HG02938 (cell line): ENCODE data around the gene TANGO6.
"Not testable (repeated sequence)": the region's sequence is repeated elsewhere in the genome, so short reads cannot be mapped to it uniquely, and the experiment has no call there.

Source experiments
- ATAC-seq: cut with Tn5 transposase; IDR thresholded peaks from one replicate; pipeline ENCODE4 v1.9.1; 2021; ENCODE audit warnings: mild to moderate bottlenecking, moderate library complexity; ENCODE audit not compliant: unreplicated experiment

The TANGO6 gene

GRCh38 chr16:69049603-69050375 lies 206.5 kb downstream of the TANGO6 start:
- ATAC-seq: no peak

- ATAC-seq: not testable (repeated sequence)
These were observed 208.1 kb downstream of the TANGO6 start for GRCh38 chr16:69051517-69051830.

- ATAC-seq: no peak
These were observed 211.7 kb downstream of the TANGO6 start for GRCh38 chr16:69055008-69055407.

GRCh38 chr16:69055980-69056379 lies 212.6 kb downstream of the TANGO6 start:
- ATAC-seq: no peak

GRCh38 chr16:69056421-69056820 lies 213.1 kb downstream of the TANGO6 start:
- ATAC-seq: no peak

GRCh38 chr16:69057400-69058378 lies 214.4 kb downstream of the TANGO6 start:
- ATAC-seq: no peak

- not testable (repeated sequence) for ATAC-seq
These were observed 220.2 kb downstream of the TANGO6 start for GRCh38 chr16:69063491-69063890.

- no peak for ATAC-seq
These were observed 220.9 kb downstream of the TANGO6 start for GRCh38 chr16:69064124-69064763.

GRCh38 chr16:69064764-69065313 lies 221.5 kb downstream of the TANGO6 start:
- ATAC-seq: no peak

- ATAC-seq: no peak
These were observed 226.2 kb downstream of the TANGO6 start for GRCh38 chr16:69069504-69069903.

- no peak for ATAC-seq
These were observed 227.7 kb downstream of the TANGO6 start for GRCh38 chr16:69071036-69071435.

- ATAC-seq: no peak
These were observed 229.3 kb downstream of the TANGO6 start for GRCh38 chr16:69072640-69072974.

GRCh38 chr16:69073181-69073702 lies 229.9 kb downstream of the TANGO6 start:
- no peak for ATAC-seq

- ATAC-seq: no peak
These were observed 233.9 kb downstream of the TANGO6 start for GRCh38 chr16:69077251-69077650.

GRCh38 chr16:69078073-69078472 lies 234.7 kb downstream of the TANGO6 start:
- ATAC-seq: no peak

- ATAC-seq: no peak
These were observed 236.4 kb downstream of the TANGO6 start for GRCh38 chr16:69079697-69080096.

GRCh38 chr16:69083306-69083941 lies 240.1 kb downstream of the TANGO6 start:
- no peak for ATAC-seq

- ATAC-seq: no peak
These were observed 241.0 kb downstream of the TANGO6 start for GRCh38 chr16:69084289-69084688.

- no peak for ATAC-seq
These were observed 241.8 kb downstream of the TANGO6 start for GRCh38 chr16:69085032-69085695.

GRCh38 chr16:69087161-69087581 lies 243.8 kb downstream of the TANGO6 start:
- ATAC-seq: no peak
